HG02885 (cell line): ENCODE results near the gene CXorf65.

Experiments used
- ATAC-seq: cut with Tn5 transposase; IDR thresholded peaks from one replicate; pipeline ENCODE4 v1.9.1; 2021; ENCODE audit warnings: mild to moderate bottlenecking; ENCODE audit not compliant: unreplicated experiment, poor library complexity

The CXorf65 gene

DNA sequence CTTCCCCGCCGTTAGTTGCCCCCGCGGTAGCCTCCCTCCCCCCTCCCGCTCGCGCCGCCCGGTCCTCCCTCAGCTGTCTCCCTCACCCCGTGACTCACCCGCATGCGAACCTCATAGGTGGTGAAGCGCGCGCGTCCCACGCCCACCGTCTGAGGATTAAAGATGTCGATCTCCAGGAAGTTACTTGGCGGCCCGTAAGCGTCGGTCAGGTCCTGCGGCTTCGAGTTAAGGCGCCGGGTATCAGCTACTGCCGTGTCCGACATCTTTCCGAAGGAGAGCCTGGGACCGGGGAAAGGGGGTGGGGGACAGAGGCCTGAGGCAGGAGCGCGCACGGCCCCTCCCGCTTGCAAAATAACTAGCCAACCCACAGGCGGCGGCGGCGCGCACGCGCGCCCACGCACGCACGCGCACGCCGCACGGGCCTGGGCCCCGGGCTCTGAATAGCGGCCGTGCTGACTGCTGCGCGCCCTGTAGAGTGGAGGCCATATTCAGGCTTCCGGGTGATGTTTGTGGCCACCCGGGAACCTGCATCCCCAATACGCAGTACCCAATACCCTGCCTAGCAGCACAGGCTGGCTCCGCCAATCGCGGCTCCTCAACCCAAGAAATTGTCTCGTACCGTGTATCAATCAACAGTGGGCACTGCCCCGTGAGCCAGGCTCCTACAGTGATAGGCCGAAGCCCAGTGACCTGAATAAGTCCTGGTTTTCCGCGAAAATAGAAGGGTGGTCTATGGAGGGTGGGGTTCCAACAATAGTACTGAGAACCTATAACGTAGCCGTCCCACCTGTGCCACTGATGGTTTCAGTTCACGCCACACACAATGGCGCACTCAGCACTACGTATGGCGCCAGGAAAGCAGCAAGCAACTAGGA is 38.3 kb downstream of the CXorf65 start, which contains the start of gene SNX12:
Gene SNX12, minus strand, starts transcription at position 291 of the 875 bp plus-strand sequence. Its CDS starts 28 bp downstream, at position 263.
- ATAC-seq, result peak; percentile 91

DNA sequence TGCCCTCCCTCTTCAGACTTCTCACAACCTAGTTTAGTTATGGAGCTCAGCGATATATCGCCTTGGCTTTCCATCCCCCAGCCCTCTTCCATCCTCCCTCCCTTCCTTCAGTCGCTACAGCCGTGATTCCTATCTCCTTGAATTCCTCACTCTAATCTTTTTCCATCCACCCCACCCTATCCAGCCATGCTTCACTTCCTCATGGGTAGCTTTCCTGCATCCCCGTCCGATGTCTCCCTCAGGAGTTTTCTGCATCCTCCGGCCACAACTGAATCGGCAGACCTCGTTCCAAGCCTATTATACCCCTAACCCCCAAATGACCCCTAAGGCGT is 38.9 kb downstream of the CXorf65 start:
- ATAC-seq, result no peak

DNA sequence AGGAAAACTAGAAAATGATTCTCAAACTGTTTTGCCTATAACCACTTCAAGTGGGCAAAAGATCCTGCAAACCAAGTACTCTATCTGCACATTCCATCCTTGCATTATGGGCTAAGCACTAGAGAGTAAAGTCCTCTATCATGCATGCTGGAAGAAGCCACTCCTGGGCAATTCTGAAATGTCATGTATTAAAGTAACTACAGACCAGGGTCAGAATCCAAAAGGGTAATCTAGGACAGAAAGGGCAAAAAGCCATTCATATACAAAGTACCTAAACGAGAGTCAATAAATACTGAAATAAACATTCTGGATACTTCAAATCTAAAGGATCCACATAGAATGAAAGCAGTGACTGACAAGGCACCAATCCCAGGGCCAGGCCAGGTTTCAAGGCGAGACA is 39.5 kb downstream of the CXorf65 start:
- no peak for ATAC-seq

DNA sequence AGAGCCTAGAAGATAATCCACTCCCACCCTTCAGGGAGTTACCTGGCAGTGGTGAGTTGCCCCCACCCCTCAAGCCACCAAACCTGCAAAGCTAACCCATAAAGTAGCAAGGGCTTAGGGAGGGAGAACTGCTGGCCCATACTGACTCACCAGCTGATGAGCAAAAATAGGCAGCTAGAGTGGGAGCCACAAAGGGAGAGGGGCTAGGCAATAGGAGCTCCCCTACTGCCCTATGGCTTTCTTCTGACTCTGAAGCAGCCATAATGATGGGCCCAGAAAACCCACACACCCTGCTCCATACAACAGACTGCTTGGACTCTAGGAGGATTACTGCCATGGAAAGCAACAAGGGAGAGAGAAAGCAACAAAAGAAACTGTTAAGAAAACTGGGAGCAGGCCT is 46.4 kb downstream of the CXorf65 start:
- ATAC-seq, result no peak

DNA sequence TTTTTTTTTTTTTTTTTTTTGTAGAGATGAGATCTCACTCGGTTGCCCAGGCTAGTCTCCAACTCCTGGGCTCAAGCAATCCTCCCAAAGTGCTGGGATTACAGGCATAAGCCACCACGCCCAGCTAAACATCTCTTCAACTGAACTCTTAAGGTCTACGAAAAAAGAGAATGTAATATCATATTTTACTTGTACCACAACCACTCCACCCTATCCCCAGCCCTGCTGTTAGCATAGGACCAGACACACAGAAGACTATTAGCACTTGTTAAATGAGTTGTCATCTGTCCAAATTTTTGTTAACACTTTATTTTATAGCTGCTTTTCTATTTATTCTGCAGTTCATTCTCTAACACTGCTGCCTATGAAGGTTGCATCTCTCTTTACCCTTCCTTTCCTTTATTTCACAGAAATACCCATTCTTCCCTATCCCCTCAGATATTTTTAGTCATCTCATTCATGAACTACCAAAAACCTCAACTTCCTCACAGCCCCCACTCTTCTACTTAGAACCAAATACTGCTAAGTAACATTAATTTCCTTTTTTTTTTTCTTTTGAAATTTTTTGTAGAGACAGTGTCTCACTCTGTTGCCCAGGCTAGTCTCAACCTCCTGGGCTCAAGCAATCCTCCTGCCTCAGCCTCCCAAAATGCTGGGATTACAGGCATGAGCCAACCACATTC is 48.6 kb downstream of the CXorf65 start:
- ATAC-seq, result no peak

DNA sequence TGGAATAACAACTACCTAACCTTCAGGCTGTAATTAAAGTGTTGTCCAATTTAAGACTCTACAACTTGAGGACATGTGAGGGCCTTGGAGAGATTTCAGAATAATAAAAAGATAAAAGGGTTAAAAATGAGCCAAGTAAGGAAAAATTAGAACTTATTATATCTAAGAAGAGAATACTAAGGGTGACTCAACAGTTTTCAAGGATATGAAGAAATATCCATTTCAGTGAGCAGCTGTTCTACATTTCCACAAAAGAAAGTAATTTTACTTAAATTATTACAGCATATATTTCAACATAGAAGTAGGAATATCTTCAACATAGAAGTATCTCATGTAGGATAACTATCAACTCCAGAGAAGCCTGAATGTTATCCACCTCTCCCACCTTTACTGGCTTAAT is 49.7 kb downstream of the CXorf65 start:
- no peak for ATAC-seq
